Cardiac fibroblast (primary cell): Measurements from ENCODE around the gene PLCB4.

Experiments
- DNase-seq, 2 donors: peaks; one replicate each; pipeline versions ENCODE4 v3.0.0 to v3.0.0-alpha.2; 2010; ENCODE audit warnings: low read depth in 2 of 2
- H3K4me3 ChIP-seq, 2 donors: replicated peaks in 1 of 2; 1 replicate in 1 of 2; 2 replicates in 1 of 2; pipeline ENCODE4 v1.5.1; 2011; ENCODE audit warnings: low read depth in 2 of 2, low read length in 2 of 2, mild to moderate bottlenecking in 2 of 2, moderate library complexity in 1 of 2
- TF ChIP-seq, protein P1 (sequence below): IDR thresholded peaks from one replicate; pipeline ENCODE4 v1.5.1; 2011; ENCODE audit warnings: low read depth, mild to moderate bottlenecking, low read length, inconsistent platforms

Gene PLCB4

GRCh38 chr20:9110365-9110764 is 41.5 kb downstream of the PLCB4 start:
- peak in 1 of 2 donors; percentile 13 for DNase-seq
- TF ChIP-seq, protein P1, sequence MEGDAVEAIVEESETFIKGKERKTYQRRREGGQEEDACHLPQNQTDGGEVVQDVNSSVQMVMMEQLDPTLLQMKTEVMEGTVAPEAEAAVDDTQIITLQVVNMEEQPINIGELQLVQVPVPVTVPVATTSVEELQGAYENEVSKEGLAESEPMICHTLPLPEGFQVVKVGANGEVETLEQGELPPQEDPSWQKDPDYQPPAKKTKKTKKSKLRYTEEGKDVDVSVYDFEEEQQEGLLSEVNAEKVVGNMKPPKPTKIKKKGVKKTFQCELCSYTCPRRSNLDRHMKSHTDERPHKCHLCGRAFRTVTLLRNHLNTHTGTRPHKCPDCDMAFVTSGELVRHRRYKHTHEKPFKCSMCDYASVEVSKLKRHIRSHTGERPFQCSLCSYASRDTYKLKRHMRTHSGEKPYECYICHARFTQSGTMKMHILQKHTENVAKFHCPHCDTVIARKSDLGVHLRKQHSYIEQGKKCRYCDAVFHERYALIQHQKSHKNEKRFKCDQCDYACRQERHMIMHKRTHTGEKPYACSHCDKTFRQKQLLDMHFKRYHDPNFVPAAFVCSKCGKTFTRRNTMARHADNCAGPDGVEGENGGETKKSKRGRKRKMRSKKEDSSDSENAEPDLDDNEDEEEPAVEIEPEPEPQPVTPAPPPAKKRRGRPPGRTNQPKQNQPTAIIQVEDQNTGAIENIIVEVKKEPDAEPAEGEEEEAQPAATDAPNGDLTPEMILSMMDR: no peak

GRCh38 chr20:9110916-9111432 is 42.1 kb downstream of the PLCB4 start:
- TF ChIP-seq, protein P1: no peak
- H3K4me3 ChIP-seq: no peak overlapping the region
- DNase-seq: no peak

More at GRCh38 chr20:9110365-9110764, 41.5 kb downstream of the PLCB4 start:
- no peak overlapping the region for H3K4me3 ChIP-seq

GRCh38 chr20:9112541-9113515 is 43.9 kb downstream of the PLCB4 start:
- DNase-seq: peak; percentile 68 to 90
- H3K4me3 ChIP-seq: no peak overlapping the region
- TF ChIP-seq, protein P1: no peak

- TF ChIP-seq, protein P1: no peak
- no peak for DNase-seq
- H3K4me3 ChIP-seq: no peak overlapping the region
Observed at GRCh38 chr20:9114709-9115108, 45.8 kb downstream of the PLCB4 start.

- TF ChIP-seq, protein P1: no peak
- no peak for DNase-seq
- no peak overlapping the region for H3K4me3 ChIP-seq
Observed at GRCh38 chr20:9117548-9117947, 48.7 kb downstream of the PLCB4 start.

- DNase-seq: no peak
- H3K4me3 ChIP-seq: no peak overlapping the region
- TF ChIP-seq, protein P1: no peak
Observed at GRCh38 chr20:9119776-9120175, 50.9 kb downstream of the PLCB4 start.
